ENCODE results near the gene LHX4. TPM values are rescaled to one million over a fixed set of nuclear protein-coding genes. Genes with fewer than 3 reads are reported as not detected.

The LHX4 gene
- total RNA-seq, 1 donor from 2014 or later = 0.36 TPM

GRCh38 chr1:180208264-180208663 lies 21.8 kb upstream of the LHX4 start:
- H3K36me3 ChIP-seq (ENCODE audit: insufficient read depth, low read length) = no peaks in the 10 kb centered on the region
- H3K79me2 ChIP-seq (ENCODE audit: insufficient read depth, low read length) = no peaks in the 10 kb centered on the region
- TF ChIP-seq EZH2 (IDR thresholded peaks at IDR 0.05; ENCODE audit: insufficient read depth, low read length) = no peak
- no peak for TF ChIP-seq CTCF (IDR thresholded peaks at IDR 0.05; ENCODE audit: insufficient read depth, low read depth, low read length)
- H3K9ac ChIP-seq (ENCODE audit: low read length) = no peak overlapping the region
- H3K27ac ChIP-seq (ENCODE audit: low read depth, low read length) = no peak overlapping the region
- no peaks in the 10 kb centered on the region for H3K27me3 ChIP-seq (ENCODE audit: insufficient read depth, low read length)
- H4K20me1 ChIP-seq (ENCODE audit: insufficient read depth, low read length) = no peaks in the 10 kb centered on the region
- Mint-ChIP-seq H3K9me3 (ENCODE audit: unreplicated experiment) (no peaks in the 10 kb centered on the region), H3K27ac (ENCODE audit: unreplicated experiment) (no peak overlapping the region), H3K36me3 (ENCODE audit: low read depth, unreplicated experiment) (no peaks in the 10 kb centered on the region), H3K4me3 (ENCODE audit: unreplicated experiment) (no peak overlapping the region), H3K27me3 (ENCODE audit: low read depth, unreplicated experiment) (peaks cover 23% of the 10 kb centered on the region), H3K4me1 (ENCODE audit: low read depth, unreplicated experiment) (no peaks in the 10 kb centered on the region)
- no peak overlapping the region for H2AFZ ChIP-seq (ENCODE audit: low read depth, low read length)
- H3K4me1 ChIP-seq (ENCODE audit: insufficient read depth, low read length) = no peaks in the 10 kb centered on the region
- H3K4me2 ChIP-seq (ENCODE audit: low read length) = no peak overlapping the region
- no peak for FAIRE-seq
- H3K4me3 ChIP-seq (ENCODE audit: insufficient read depth, low read depth, low read length) = no peak overlapping the region
- H3K9me3 ChIP-seq (ENCODE audit: insufficient read depth, low read depth, low read length) = no peaks in the 10 kb centered on the region
- DNase-seq (ENCODE audit: low read depth) = no peak

- TF ChIP-seq CTCF (IDR thresholded peaks at IDR 0.05; ENCODE audit: insufficient read depth, low read depth, low read length) = no peak
- TF ChIP-seq EZH2 (IDR thresholded peaks at IDR 0.05; ENCODE audit: insufficient read depth, low read length) = no peak
- Histone ChIP-seq H3K36me3 (ENCODE audit: insufficient read depth, low read length) (no peaks in the 10 kb centered on the region), H2AFZ (ENCODE audit: low read depth, low read length) (no peak overlapping the region), H3K27me3 (ENCODE audit: insufficient read depth, low read length) (no peaks in the 10 kb centered on the region), H3K4me3 (ENCODE audit: insufficient read depth, low read depth, low read length) (no peak overlapping the region), H4K20me1 (ENCODE audit: insufficient read depth, low read length) (no peaks in the 10 kb centered on the region), H3K79me2 (ENCODE audit: insufficient read depth, low read length) (no peaks in the 10 kb centered on the region), H3K4me1 (ENCODE audit: insufficient read depth, low read length) (no peaks in the 10 kb centered on the region), H3K27ac (ENCODE audit: low read depth, low read length) (no peak overlapping the region), H3K9me3 (ENCODE audit: insufficient read depth, low read depth, low read length) (no peaks in the 10 kb centered on the region), H3K4me2 (ENCODE audit: low read length) (no peak overlapping the region), H3K9ac (ENCODE audit: low read length) (no peak overlapping the region)
- no peak for FAIRE-seq
- Mint-ChIP-seq H3K4me1 (ENCODE audit: low read depth, unreplicated experiment) (no peaks in the 10 kb centered on the region), H3K27me3 (ENCODE audit: low read depth, unreplicated experiment) (peaks cover 31% of the 10 kb centered on the region), H3K4me3 (ENCODE audit: unreplicated experiment) (no peak overlapping the region), H3K36me3 (ENCODE audit: low read depth, unreplicated experiment) (no peaks in the 10 kb centered on the region), H3K9me3 (ENCODE audit: unreplicated experiment) (no peaks in the 10 kb centered on the region), H3K27ac (ENCODE audit: unreplicated experiment) (no peak overlapping the region)
- DNase-seq (ENCODE audit: low read depth) = no peak
Measured at GRCh38 chr1:180210008-180210620, 19.9 kb upstream of the LHX4 start.

GRCh38 chr1:180211156-180211859 lies 18.8 kb upstream of the LHX4 start:
- no peak overlapping the region for H3K27ac ChIP-seq (ENCODE audit: low read depth, low read length)
- FAIRE-seq (no peak), DNase-seq (ENCODE audit: low read depth) (no peak)
- no peak overlapping the region for H3K9ac ChIP-seq (ENCODE audit: low read length)
- no peaks in the 10 kb centered on the region for H3K9me3 Mint-ChIP-seq (ENCODE audit: unreplicated experiment)
- no peaks in the 10 kb centered on the region for H3K27me3 ChIP-seq (ENCODE audit: insufficient read depth, low read length)
- H3K36me3 Mint-ChIP-seq (ENCODE audit: low read depth, unreplicated experiment) = no peaks in the 10 kb centered on the region
- TF ChIP-seq EZH2 (IDR thresholded peaks at IDR 0.05; ENCODE audit: insufficient read depth, low read length) (no peak), CTCF (IDR thresholded peaks at IDR 0.05; ENCODE audit: insufficient read depth, low read depth, low read length) (no peak)
- H3K9me3 ChIP-seq (ENCODE audit: insufficient read depth, low read depth, low read length) = no peaks in the 10 kb centered on the region
- H3K79me2 ChIP-seq (ENCODE audit: insufficient read depth, low read length) = no peaks in the 10 kb centered on the region
- peak overlapping the region; percentile 55 for H3K27ac Mint-ChIP-seq (ENCODE audit: unreplicated experiment)
- no peak overlapping the region for H3K4me3 ChIP-seq (ENCODE audit: insufficient read depth, low read depth, low read length)
- peak overlapping the region; percentile 23 for H3K4me3 Mint-ChIP-seq (ENCODE audit: unreplicated experiment)
- H3K4me1 Mint-ChIP-seq (ENCODE audit: low read depth, unreplicated experiment) = no peaks in the 10 kb centered on the region
- H3K4me1 ChIP-seq (ENCODE audit: insufficient read depth, low read length) = no peaks in the 10 kb centered on the region
- H3K27me3 Mint-ChIP-seq (ENCODE audit: low read depth, unreplicated experiment) = peaks cover 42% of the 10 kb centered on the region
- no peaks in the 10 kb centered on the region for H4K20me1 ChIP-seq (ENCODE audit: insufficient read depth, low read length)
- no peaks in the 10 kb centered on the region for H3K36me3 ChIP-seq (ENCODE audit: insufficient read depth, low read length)
- H2AFZ ChIP-seq (ENCODE audit: low read depth, low read length) = no peak overlapping the region
- H3K4me2 ChIP-seq (ENCODE audit: low read length) = no peak overlapping the region

All from astrocyte (in vitro differentiated cells and primary cell).